Loucy (cell line): ENCODE measurements around the gene KDM6A.

ENCODE experiments used
- EZH2phosphoT487 ChIP-seq: fragments of 200-600 bp; IDR thresholded peaks from 2 replicates; pipeline ENCODE4 v1.6.1; 2018; ENCODE audit warnings: antibody characterized with exemption, mild to moderate bottlenecking, moderate library complexity, borderline replicate concordance
- TF ChIP-seq, protein P1 (sequence below): fragments of 200-600 bp; sonication (generic); conservative IDR thresholded peaks from 2 replicates; pipeline ENCODE4 v1.5.1; 2014; ENCODE audit warnings: mild to moderate bottlenecking, antibody characterized with exemption, low read length

DNA sequence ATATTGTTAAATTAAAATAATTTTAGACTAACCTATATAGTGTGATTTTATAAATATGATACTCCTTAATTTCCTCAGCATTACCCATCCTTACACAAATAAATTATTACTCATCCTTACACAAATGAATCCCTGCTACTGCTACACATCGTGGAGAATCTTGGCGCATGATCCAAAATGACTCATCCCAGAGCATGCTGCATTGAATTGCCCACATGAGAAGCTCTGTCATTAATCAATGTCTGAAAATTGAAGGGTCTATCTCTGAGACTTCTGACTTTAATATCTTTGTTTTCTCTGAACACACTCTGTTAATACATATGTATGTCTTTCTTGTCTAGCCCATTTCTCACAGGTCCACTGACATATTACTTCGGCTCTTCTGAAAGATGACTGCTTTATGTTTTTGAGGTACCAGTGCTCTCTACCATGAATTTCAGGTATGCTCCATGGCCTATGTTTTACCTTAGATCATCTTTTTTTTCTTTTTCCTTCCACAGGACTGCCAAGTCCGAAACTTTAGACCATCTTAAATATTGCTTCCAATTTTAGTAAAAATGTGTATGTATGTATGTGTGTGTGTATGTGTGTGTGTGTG, 44.9 kb upstream of the KDM6A start:
- TF ChIP-seq, protein P1, sequence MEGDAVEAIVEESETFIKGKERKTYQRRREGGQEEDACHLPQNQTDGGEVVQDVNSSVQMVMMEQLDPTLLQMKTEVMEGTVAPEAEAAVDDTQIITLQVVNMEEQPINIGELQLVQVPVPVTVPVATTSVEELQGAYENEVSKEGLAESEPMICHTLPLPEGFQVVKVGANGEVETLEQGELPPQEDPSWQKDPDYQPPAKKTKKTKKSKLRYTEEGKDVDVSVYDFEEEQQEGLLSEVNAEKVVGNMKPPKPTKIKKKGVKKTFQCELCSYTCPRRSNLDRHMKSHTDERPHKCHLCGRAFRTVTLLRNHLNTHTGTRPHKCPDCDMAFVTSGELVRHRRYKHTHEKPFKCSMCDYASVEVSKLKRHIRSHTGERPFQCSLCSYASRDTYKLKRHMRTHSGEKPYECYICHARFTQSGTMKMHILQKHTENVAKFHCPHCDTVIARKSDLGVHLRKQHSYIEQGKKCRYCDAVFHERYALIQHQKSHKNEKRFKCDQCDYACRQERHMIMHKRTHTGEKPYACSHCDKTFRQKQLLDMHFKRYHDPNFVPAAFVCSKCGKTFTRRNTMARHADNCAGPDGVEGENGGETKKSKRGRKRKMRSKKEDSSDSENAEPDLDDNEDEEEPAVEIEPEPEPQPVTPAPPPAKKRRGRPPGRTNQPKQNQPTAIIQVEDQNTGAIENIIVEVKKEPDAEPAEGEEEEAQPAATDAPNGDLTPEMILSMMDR, result no peak
- TF ChIP-seq EZH2phosphoT487, result no peak
